ENCODE measurements around the gene CAMKK1.
"Not testable (repeated sequence)": the region's sequence is repeated elsewhere in the genome, so short reads cannot be mapped to it uniquely, and the experiment has no call there.

The CAMKK1 gene

DNA sequence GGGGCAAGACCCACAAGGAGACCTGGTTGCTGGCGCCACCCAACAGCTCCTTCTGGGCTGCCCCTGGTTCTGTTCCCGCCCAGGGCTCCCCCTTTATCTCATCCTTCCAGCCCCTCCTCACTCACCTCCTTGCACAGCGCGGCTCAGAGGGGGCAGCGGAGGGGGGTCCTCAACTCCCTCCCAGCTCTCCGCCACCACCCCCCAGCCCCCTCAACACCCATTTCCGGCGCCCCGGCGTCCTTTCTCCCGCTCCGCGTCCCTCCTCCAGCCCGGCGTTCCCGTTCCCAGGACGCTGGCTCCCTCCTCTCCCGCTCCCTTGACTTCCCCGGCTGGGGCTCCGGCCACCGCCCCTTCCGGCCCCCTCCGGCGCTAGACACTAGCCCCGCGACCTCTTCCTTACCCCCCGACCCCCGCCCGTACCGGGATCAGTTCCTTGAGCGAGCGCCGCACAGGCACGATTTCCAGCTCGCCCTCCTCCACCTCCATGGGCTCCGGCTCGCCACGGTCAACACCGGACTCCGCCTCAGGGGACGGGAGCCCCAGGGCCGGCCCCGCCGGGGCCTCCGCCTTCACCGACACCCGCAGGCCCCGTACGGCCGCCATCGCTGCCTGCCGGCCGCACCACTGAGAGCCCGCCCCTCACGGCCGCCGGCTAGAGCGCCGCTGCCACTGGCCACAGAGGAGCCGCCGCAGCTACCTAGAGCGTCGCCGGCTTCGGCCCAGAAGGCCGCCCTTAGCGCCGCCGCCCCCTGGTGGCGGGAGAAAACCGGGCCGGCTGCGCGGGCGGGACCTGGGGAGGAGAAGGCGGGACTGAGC is 47.0 kb downstream of the CAMKK1 start, which contains the start of gene NCBP3:
Gene NCBP3, minus strand, starts transcription at position 626 of the 816 bp plus-strand sequence. Its CDS starts 23 bp downstream, at position 603.
- TF ChIP-seq, protein P1, sequence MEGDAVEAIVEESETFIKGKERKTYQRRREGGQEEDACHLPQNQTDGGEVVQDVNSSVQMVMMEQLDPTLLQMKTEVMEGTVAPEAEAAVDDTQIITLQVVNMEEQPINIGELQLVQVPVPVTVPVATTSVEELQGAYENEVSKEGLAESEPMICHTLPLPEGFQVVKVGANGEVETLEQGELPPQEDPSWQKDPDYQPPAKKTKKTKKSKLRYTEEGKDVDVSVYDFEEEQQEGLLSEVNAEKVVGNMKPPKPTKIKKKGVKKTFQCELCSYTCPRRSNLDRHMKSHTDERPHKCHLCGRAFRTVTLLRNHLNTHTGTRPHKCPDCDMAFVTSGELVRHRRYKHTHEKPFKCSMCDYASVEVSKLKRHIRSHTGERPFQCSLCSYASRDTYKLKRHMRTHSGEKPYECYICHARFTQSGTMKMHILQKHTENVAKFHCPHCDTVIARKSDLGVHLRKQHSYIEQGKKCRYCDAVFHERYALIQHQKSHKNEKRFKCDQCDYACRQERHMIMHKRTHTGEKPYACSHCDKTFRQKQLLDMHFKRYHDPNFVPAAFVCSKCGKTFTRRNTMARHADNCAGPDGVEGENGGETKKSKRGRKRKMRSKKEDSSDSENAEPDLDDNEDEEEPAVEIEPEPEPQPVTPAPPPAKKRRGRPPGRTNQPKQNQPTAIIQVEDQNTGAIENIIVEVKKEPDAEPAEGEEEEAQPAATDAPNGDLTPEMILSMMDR (IDR thresholded peaks at IDR 0.05; ENCODE audit: insufficient read depth, low read length, poor library complexity, severe bottlenecking) = peak; percentile 89
- peak within 1 kb of the TSS; percentile 90 for H3K4me3 ChIP-seq (replicated peaks; ENCODE audit: low read depth, low read length)
- no peaks in the 10 kb centered on the region; the same call in none of the 2 replicates for H3K36me3 ChIP-seq (ENCODE audit: control insufficient read depth, insufficient read depth, low read length)
- DNase-seq (ENCODE audit: extremely low read depth, insufficient read length) = peak; percentile 94
- no peaks in the 10 kb centered on the region; the same call in 1 of the 2 replicates for H3K27me3 ChIP-seq (replicated peaks; ENCODE audit: control insufficient read depth, insufficient read depth, low read length)

DNA sequence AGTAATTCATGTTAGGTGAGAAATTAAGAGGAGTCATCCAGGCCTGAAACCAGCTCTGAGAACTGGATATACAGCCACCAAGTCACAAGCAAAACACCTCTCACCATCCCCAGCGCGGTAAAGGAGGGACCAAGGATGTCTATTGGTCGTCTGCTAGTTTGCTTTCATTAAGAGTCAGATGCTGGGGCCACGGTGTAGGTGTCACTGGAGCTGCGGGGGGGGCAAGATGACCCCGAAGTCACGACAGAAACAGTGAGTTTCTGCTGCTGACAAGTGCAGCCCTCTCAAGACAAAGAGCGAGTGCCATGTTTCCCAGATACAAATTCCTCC is 47.6 kb downstream of the CAMKK1 start:
- Histone ChIP-seq H3K27me3 (replicated peaks; ENCODE audit: control insufficient read depth, insufficient read depth, low read length) (no peaks in the 10 kb centered on the region; the same call in 1 of the 2 replicates), H3K4me3 (replicated peaks; ENCODE audit: low read depth, low read length) (peak overlapping the region; percentile 90), H3K36me3 (ENCODE audit: control insufficient read depth, insufficient read depth, low read length) (no peaks in the 10 kb centered on the region; the same call in none of the 2 replicates)
- peak; percentile 46 for DNase-seq (ENCODE audit: extremely low read depth, insufficient read length)
- TF ChIP-seq, protein P1 (IDR thresholded peaks at IDR 0.05; ENCODE audit: insufficient read depth, low read length, poor library complexity, severe bottlenecking) = no peak

DNA sequence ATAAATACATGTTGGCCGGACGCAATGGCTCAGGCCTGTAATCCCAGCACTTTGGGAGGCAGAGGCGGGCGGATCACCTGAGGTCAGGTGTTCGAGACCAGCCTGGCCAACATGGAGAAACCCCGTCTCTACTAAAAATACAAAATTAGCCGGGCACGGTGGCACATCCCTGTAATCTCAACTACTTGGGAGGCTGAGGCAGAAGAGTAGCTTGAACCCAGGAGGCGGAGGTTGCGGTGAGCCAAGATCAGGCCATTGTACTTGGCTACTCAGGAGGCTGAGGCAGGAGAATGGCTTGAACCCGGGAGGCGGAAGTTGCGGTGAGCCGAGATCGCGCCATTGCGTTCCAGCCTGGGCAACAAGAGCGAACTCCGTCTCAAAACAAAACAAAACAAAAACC is 48.3 kb downstream of the CAMKK1 start:
- not testable (repeated sequence) for H3K27me3 ChIP-seq (replicated peaks; ENCODE audit: control insufficient read depth, insufficient read depth, low read length); H3K4me3 ChIP-seq (replicated peaks; ENCODE audit: low read depth, low read length); H3K36me3 ChIP-seq (ENCODE audit: control insufficient read depth, insufficient read depth, low read length); DNase-seq (ENCODE audit: extremely low read depth, insufficient read length)

DNA sequence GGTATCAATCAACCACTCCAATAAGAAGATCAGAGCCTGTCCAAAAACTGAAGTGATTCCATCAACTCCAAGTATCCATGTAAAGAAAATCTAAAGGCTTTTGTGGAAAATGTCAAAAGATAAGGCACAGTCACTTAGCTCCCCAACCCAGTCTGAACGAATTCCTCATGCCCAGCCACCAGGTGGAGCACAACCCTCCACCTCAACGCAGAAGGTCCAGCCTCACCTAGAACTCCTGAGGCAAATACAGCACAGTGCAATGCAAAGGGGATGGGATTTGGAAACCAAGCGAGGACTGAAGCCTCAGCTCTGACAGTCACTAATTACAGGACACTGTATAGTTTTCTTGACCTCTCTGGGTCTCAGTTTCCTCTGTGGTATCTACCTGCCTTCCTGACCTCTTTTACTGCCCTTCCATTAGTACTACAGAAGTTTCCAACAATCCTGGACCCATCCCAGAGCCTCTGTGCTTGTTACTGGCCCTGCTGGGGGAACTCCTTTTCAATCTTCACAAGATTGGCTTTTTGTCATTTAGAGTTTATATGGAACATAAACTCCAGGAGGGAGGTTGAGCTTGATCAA is 48.8 kb downstream of the CAMKK1 start:
- Histone ChIP-seq H3K36me3 (ENCODE audit: control insufficient read depth, insufficient read depth, low read length) (peaks cover 6% of the 10 kb centered on the region), H3K4me3 (replicated peaks; ENCODE audit: low read depth, low read length) (no peak overlapping the region), H3K27me3 (replicated peaks; ENCODE audit: control insufficient read depth, insufficient read depth, low read length) (no peaks in the 10 kb centered on the region)
- TF ChIP-seq, protein P1 (IDR thresholded peaks at IDR 0.05; ENCODE audit: insufficient read depth, low read length, poor library complexity, severe bottlenecking) = peak; percentile 83
- DNase-seq (ENCODE audit: extremely low read depth, insufficient read length) = no peak

DNA sequence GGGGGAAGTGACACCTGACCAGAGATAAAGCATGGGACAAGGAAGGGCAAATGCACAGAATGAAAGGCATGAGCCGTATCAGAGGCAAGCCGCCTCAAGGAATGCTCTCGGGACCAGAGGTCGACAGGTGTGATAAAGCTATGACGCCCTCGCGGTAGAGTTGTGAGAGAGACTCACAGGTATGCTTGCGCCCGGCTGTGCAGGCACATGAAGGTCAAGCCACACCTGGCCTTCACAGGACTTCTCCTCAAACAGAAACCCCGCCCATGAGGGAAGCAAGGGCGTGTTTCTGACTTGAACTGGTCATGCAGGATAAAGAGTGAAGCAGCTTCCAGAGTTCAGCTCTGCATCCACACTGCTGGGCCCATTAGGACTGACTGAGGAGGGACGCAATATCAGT is 54.6 kb downstream of the CAMKK1 start:
- no peak for DNase-seq (ENCODE audit: extremely low read depth, insufficient read length)
- H3K36me3 ChIP-seq (ENCODE audit: control insufficient read depth, insufficient read depth, low read length) = peaks cover 17% of the 10 kb centered on the region
- H3K27me3 ChIP-seq (replicated peaks; ENCODE audit: control insufficient read depth, insufficient read depth, low read length) = no peaks in the 10 kb centered on the region
- H3K4me3 ChIP-seq (replicated peaks; ENCODE audit: low read depth, low read length) = no peak overlapping the region
- TF ChIP-seq, protein P1 (IDR thresholded peaks at IDR 0.05; ENCODE audit: insufficient read depth, low read length, poor library complexity, severe bottlenecking) = no peak

DNA sequence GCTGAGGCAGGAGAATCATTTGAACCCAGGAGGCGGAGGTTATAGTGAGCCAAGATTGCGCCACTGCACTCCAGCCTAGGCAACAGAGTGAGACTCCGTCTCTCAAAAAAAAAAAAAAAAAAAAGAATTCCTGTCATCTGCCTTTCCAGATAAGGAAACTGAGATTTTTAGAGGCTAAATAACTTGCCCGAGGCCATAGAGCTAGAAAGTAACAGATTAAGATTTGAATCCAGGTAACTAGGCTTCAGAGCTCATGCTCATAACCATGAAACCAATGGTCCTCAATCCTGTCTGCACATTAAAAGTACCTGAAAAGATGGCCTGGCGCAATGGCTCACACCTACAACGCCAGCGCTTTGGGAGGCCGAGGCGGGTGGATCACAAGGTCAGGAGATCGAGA is 56.3 kb downstream of the CAMKK1 start:
- no peaks in the 10 kb centered on the region for H3K27me3 ChIP-seq (replicated peaks; ENCODE audit: control insufficient read depth, insufficient read depth, low read length)

More for the DNA sequence above, 56.3 kb downstream of the CAMKK1 start:
- Histone ChIP-seq H3K36me3 (ENCODE audit: control insufficient read depth, insufficient read depth, low read length) (peaks cover 17% of the 10 kb centered on the region), H3K4me3 (replicated peaks; ENCODE audit: low read depth, low read length) (no peak overlapping the region)
- TF ChIP-seq, protein P1 (IDR thresholded peaks at IDR 0.05; ENCODE audit: insufficient read depth, low read length, poor library complexity, severe bottlenecking) = no peak
- DNase-seq (ENCODE audit: extremely low read depth, insufficient read length) = no peak
